CD14-positive monocyte (primary cell): ENCODE results near the gene SPNS3. TPM values are rescaled to one million over a fixed set of nuclear protein-coding genes. Genes with fewer than 3 reads are reported as not detected.

Experiments
- DNase-seq, 3 donors: peaks; one replicate each; pipeline ENCODE4 v3.0.0-alpha.2; 2011 to 2022
- H2AFZ ChIP-seq: 2 replicates; pipeline ENCODE4 v1.6.0; 2012; ENCODE audit warnings: mild to moderate bottlenecking, low read depth, low read length, inconsistent platforms; ENCODE audit not compliant: insufficient read depth, poor library complexity, severe bottlenecking
- H3K27ac ChIP-seq, 2 donors: 1 replicate in 1 of 2; 2 replicates in 1 of 2; pipeline ENCODE4 v1.5.1; 2012 to 2013; ENCODE audit warnings: low read length in 2 of 2, control low read depth in 1 of 2, inconsistent platforms in 1 of 2, low read depth in 1 of 2, mild to moderate bottlenecking in 1 of 2
- H3K27me3 ChIP-seq, 2 donors: one replicate each; pipeline versions ENCODE4 v1.6.0 to v1.6.1; 2011 to 2013; ENCODE audit warnings: low read length in 2 of 2; ENCODE audit not compliant: control insufficient read depth in 2 of 2, insufficient read depth in 2 of 2
- H3K36me3 ChIP-seq, 2 donors: replicated peaks in 1 of 2; 1 replicate in 1 of 2; 2 replicates in 1 of 2; pipeline versions ENCODE4 v1.5.1 to v1.6.1; 2012 to 2013; ENCODE audit warnings: low read length in 2 of 2, control low read depth in 1 of 2, inconsistent platforms in 1 of 2, mild to moderate bottlenecking in 1 of 2; ENCODE audit not compliant: insufficient read depth in 2 of 2, control insufficient read depth in 1 of 2
- H3K4me1 ChIP-seq, 2 donors: 1 replicate in 1 of 2; 2 replicates in 1 of 2; pipeline versions ENCODE4 v1.5.1 to v1.6.1; 2012 to 2013; ENCODE audit warnings: low read length in 2 of 2, control low read depth in 1 of 2, inconsistent platforms in 1 of 2, mild to moderate bottlenecking in 1 of 2, moderate library complexity in 1 of 2; ENCODE audit not compliant: insufficient read depth in 2 of 2, control insufficient read depth in 1 of 2
- H3K4me2 ChIP-seq: replicated peaks from 2 replicates; pipeline ENCODE3; 2012; ENCODE audit warnings: low read length, moderate library complexity, mild to moderate bottlenecking; ENCODE audit not compliant: poor library complexity, severe bottlenecking; ENCODE audit errors: extremely low read depth
- H3K4me3 ChIP-seq, 3 experiments: fragments of 200-600 bp in 1 of 3; sonication (generic) in 1 of 3; replicated peaks in 1 of 3; 1 replicate in 2 of 3; 2 replicates in 1 of 3; pipeline ENCODE4 v1.5.1; 2011 to 2013; ENCODE audit warnings: low read length in 3 of 3, mild to moderate bottlenecking in 3 of 3, control low read depth in 2 of 3, low read depth in 2 of 3, inconsistent platforms in 1 of 3, moderate library complexity in 1 of 3
- H3K79me2 ChIP-seq: 2 replicates; pipeline ENCODE4 v1.6.0; 2012; ENCODE audit warnings: mild to moderate bottlenecking, control low read depth, inconsistent platforms, low read length, moderate library complexity; ENCODE audit not compliant: insufficient read depth
- H3K9ac ChIP-seq: 2 replicates; pipeline ENCODE4 v1.6.0; 2017; ENCODE audit warnings: low read length, mild to moderate bottlenecking; ENCODE audit not compliant: insufficient read depth, poor library complexity, severe bottlenecking
- H3K9me3 ChIP-seq, 2 donors: replicated peaks in 1 of 2; 1 replicate in 1 of 2; 2 replicates in 1 of 2; pipeline versions ENCODE4 v1.5.1 to v1.6.1; 2012 to 2013; ENCODE audit warnings: low read length in 2 of 2, control low read depth in 1 of 2; ENCODE audit not compliant: control insufficient read depth in 1 of 2, insufficient read depth in 1 of 2
- H4K20me1 ChIP-seq: 2 replicates; pipeline ENCODE4 v1.6.0; 2012; ENCODE audit warnings: mild to moderate bottlenecking, low read length, control low read depth, moderate library complexity; ENCODE audit not compliant: insufficient read depth
- H3K27ac Mint-ChIP-seq, 7 donors: one replicate each; pipeline ENCODE4 v1.8.0; 2020; ENCODE audit warnings: mild to moderate bottlenecking in 7 of 7, mixed read lengths in 7 of 7, moderate library complexity in 6 of 7, inconsistent platforms in 2 of 7
- H3K27me3 Mint-ChIP-seq, 3 donors: one replicate each; pipeline ENCODE4 v1.8.0; 2021 to 2022; ENCODE audit warnings: low read depth in 3 of 3, mild to moderate bottlenecking in 3 of 3, mixed read lengths in 3 of 3, moderate library complexity in 3 of 3, inconsistent platforms in 1 of 3
- H3K36me3 Mint-ChIP-seq, 2 donors: one replicate each; pipeline ENCODE4 v1.8.0; 2020; ENCODE audit warnings: mixed read lengths in 2 of 2, inconsistent platforms in 1 of 2, mild to moderate bottlenecking in 1 of 2
- H3K4me1 Mint-ChIP-seq: one replicate; pipeline ENCODE4 v1.8.0; 2020; ENCODE audit warnings: mild to moderate bottlenecking, mixed read lengths
- H3K4me3 Mint-ChIP-seq, 2 donors: one replicate each; pipeline ENCODE4 v1.8.0; 2020; ENCODE audit warnings: mild to moderate bottlenecking in 2 of 2, mixed read lengths in 2 of 2, moderate library complexity in 1 of 2
- H3K9me3 Mint-ChIP-seq, 7 donors: one replicate each; pipeline ENCODE4 v1.8.0; 2020 to 2022; ENCODE audit warnings: mixed read lengths in 7 of 7, mild to moderate bottlenecking in 6 of 7, moderate library complexity in 6 of 7, inconsistent platforms in 2 of 7
- CTCF ChIP-seq: fragments of 200-600 bp; IDR thresholded peaks from one replicate; pipeline ENCODE4 v1.8.0; 2022; ENCODE audit warnings: antibody characterized with exemption, mild to moderate bottlenecking
- WGBS: methylation state at CpG from one replicate; pipeline ENCODE4 v1.1.5; 2013; ENCODE audit warnings: missing lambda C conversion rate; ENCODE audit not compliant: insufficient coverage; 5-methylcytosine and 5-hydroxymethylcytosine counted together
- intact Hi-C, 2 donors: fragments of 100-400 bp; cut with micrococcal nuclease; formaldehyde crosslinking; loops; one replicate each; pipeline versions ENCODE4 v1.15.0 to v1.15.1; 2023
- polyA plus RNA-seq, 3 donors: library from polyadenylated mRNA; depleted of rRNA in 1 of 3; unstranded in 2 of 3; stranded (reverse) in 1 of 3; fragments of 300-500 nt in 2 of 3; fragments of >200 nt in 1 of 3; fragmentation: Illumina TruSeq in 2 of 3; gene quantifications; 1 replicate in 2 of 3; 2 replicates in 1 of 3; pipeline ENCODE4 v1.2.3, GENCODE V29; 2012 to 2021

The SPNS3 gene
- polyA plus RNA-seq, 3 donors = 2.3 to 5.7 (median 4.5) TPM

GRCh38 chr17:4485676-4486646, 52.2 kb downstream of the SPNS3 start:
- WGBS = 37% methylated on average over 22 of the region's 31 CpGs
- Histone ChIP-seq H4K20me1 (no peaks in the 10 kb centered on the region), H3K79me2 (no peaks in the 10 kb centered on the region), H3K4me2 (peak overlapping the region; percentile 63), H3K9me3 (no peaks in the 10 kb centered on the region), H3K9ac (peak overlapping the region; percentile 29), H3K27ac (no peak overlapping the region), H3K36me3 (no peaks in the 10 kb centered on the region), H3K4me3 (peak overlapping the region in 1 of 3 experiments; percentile 41), H3K27me3 (no peaks in the 10 kb centered on the region), H3K4me1 (peaks cover 33 to 41% of the 10 kb centered on the region in 2 donors), H2AFZ (peak overlapping the region; percentile 60)
- Mint-ChIP-seq H3K4me1 (peaks cover 53% of the 10 kb centered on the region), H3K27ac (peak overlapping the region in 1 of 7 donors; percentile 66), H3K27me3 (peaks cover 0 to 4% (median 0%) of the 10 kb centered on the region in 3 donors), H3K4me3 (peak overlapping the region; percentile 58 to 79), H3K36me3 (peaks cover 2 to 11% of the 10 kb centered on the region in 2 donors), H3K9me3 (peaks cover 0 to 1% (median 0%) of the 10 kb centered on the region in 7 donors)
- intact Hi-C loops = no loop called here
- peak in 2 of 3 donors; percentile 17 to 20 for DNase-seq
- no peak for TF ChIP-seq CTCF

- H3K9ac ChIP-seq = no peak overlapping the region
- no peak overlapping the region for H2AFZ ChIP-seq
- H3K36me3 Mint-ChIP-seq = peaks cover 2 to 11% of the 10 kb centered on the region in 2 donors
- WGBS = 94% methylated on average over 8 of the region's 8 CpGs
- intact Hi-C loops = no loop called here
- H3K4me2 ChIP-seq = no peak overlapping the region
- no peaks in the 10 kb centered on the region for H3K27me3 ChIP-seq
- H4K20me1 ChIP-seq = no peaks in the 10 kb centered on the region
- TF ChIP-seq CTCF = no peak
- DNase-seq = no peak
- H3K4me3 ChIP-seq = no peak overlapping the region
- no peak overlapping the region for H3K27ac Mint-ChIP-seq
- H3K27me3 Mint-ChIP-seq = peaks cover 0 to 4% (median 0%) of the 10 kb centered on the region in 3 donors
- no peak overlapping the region for H3K4me3 Mint-ChIP-seq
- H3K36me3 ChIP-seq = no peaks in the 10 kb centered on the region
- H3K79me2 ChIP-seq = no peaks in the 10 kb centered on the region
- no peaks in the 10 kb centered on the region for H3K9me3 Mint-ChIP-seq
- peaks cover 36 to 44% of the 10 kb centered on the region in 2 donors for H3K4me1 ChIP-seq
- peaks cover 55% of the 10 kb centered on the region for H3K4me1 Mint-ChIP-seq
- H3K9me3 ChIP-seq = no peaks in the 10 kb centered on the region
- H3K27ac ChIP-seq = no peak overlapping the region
These were observed 53.6 kb downstream of the SPNS3 start for GRCh38 chr17:4487296-4487695.
